ENCODE measurements around the gene RNF214.

- TF ChIP-seq POLR2A (IDR thresholded peaks at IDR 0.05) (peak; percentile 47), CTCF (IDR thresholded peaks at IDR 0.05) (no peak)
Measured at GRCh38 chr11:117327567-117328374, 95.3 kb downstream of the RNF214 start, which contains the start of gene CEP164.
